GM19239 (cell line): ENCODE measurements around the gene KIRREL3.

Experiments used
- DNase-seq: peaks from one replicate; pipeline ENCODE4 v3.0.0; 2011; ENCODE audit warnings: low spot score; ENCODE audit not compliant: insufficient read length
- FAIRE-seq: peaks from 2 replicates; lab custom pipeline; 2011; peaks lifted over from hg19 to GRCh38; lab: Jason Lieb, UNC

KIRREL3 gene

GRCh38 chr11:126529037-126529436 is 471.5 kb downstream of the KIRREL3 start:
- DNase-seq (no peak), FAIRE-seq (no peak)

- DNase-seq (no peak), FAIRE-seq (no peak)
These were observed 472.5 kb downstream of the KIRREL3 start for GRCh38 chr11:126528075-126528474.

- no peak for DNase-seq
- FAIRE-seq = no peak
These were observed 472.9 kb downstream of the KIRREL3 start for GRCh38 chr11:126527651-126528050.

GRCh38 chr11:126526471-126526870 is 474.1 kb downstream of the KIRREL3 start:
- FAIRE-seq (no peak), DNase-seq (no peak)

GRCh38 chr11:126525702-126526101 is 474.9 kb downstream of the KIRREL3 start:
- DNase-seq (no peak), FAIRE-seq (no peak)

- no peak for FAIRE-seq
- DNase-seq = no peak
These were observed 475.4 kb downstream of the KIRREL3 start for GRCh38 chr11:126525216-126525615.

- no peak for DNase-seq
- no peak for FAIRE-seq
These were observed 476.9 kb downstream of the KIRREL3 start for GRCh38 chr11:126523441-126524205.

GRCh38 chr11:126522606-126523005 is 478.0 kb downstream of the KIRREL3 start:
- DNase-seq (no peak), FAIRE-seq (no peak)

- FAIRE-seq (no peak), DNase-seq (no peak)
These were observed 478.4 kb downstream of the KIRREL3 start for GRCh38 chr11:126522152-126522551.

GRCh38 chr11:126521196-126521595 is 479.4 kb downstream of the KIRREL3 start:
- no peak for FAIRE-seq

GRCh38 chr11:126519764-126520734 is 480.5 kb downstream of the KIRREL3 start:
- no peak for DNase-seq
- no peak for FAIRE-seq

More at GRCh38 chr11:126521196-126521595, 479.4 kb downstream of the KIRREL3 start:
- DNase-seq = no peak

- FAIRE-seq = no peak
- DNase-seq = no peak
These were observed 481.4 kb downstream of the KIRREL3 start for GRCh38 chr11:126518972-126519690.

- DNase-seq = no peak
- FAIRE-seq = no peak
These were observed 482.2 kb downstream of the KIRREL3 start for GRCh38 chr11:126518071-126518971.

- FAIRE-seq (no peak), DNase-seq (no peak)
These were observed 485.1 kb downstream of the KIRREL3 start for GRCh38 chr11:126515501-126515900.

GRCh38 chr11:126514061-126514693 is 486.4 kb downstream of the KIRREL3 start:
- FAIRE-seq = no peak

GRCh38 chr11:126512741-126513715 is 487.5 kb downstream of the KIRREL3 start:
- no peak for DNase-seq
- FAIRE-seq = no peak

More at GRCh38 chr11:126514061-126514693, 486.4 kb downstream of the KIRREL3 start:
- DNase-seq = no peak

- FAIRE-seq = no peak
These were observed 488.3 kb downstream of the KIRREL3 start for GRCh38 chr11:126512251-126512650.

More at GRCh38 chr11:126512251-126512650, 488.3 kb downstream of the KIRREL3 start:
- no peak for DNase-seq
